ENCODE measurements around the gene TRIM13. TPM values are rescaled to one million over a fixed set of nuclear protein-coding genes. Genes with fewer than 3 reads are reported as not detected.

TRIM13 gene
- total RNA-seq, 3 donors from 2014 or later (not counting 1 experiment from before 2014, with no cell fraction given), result 18.9 to 22.1 (median 20.6) TPM

DNA sequence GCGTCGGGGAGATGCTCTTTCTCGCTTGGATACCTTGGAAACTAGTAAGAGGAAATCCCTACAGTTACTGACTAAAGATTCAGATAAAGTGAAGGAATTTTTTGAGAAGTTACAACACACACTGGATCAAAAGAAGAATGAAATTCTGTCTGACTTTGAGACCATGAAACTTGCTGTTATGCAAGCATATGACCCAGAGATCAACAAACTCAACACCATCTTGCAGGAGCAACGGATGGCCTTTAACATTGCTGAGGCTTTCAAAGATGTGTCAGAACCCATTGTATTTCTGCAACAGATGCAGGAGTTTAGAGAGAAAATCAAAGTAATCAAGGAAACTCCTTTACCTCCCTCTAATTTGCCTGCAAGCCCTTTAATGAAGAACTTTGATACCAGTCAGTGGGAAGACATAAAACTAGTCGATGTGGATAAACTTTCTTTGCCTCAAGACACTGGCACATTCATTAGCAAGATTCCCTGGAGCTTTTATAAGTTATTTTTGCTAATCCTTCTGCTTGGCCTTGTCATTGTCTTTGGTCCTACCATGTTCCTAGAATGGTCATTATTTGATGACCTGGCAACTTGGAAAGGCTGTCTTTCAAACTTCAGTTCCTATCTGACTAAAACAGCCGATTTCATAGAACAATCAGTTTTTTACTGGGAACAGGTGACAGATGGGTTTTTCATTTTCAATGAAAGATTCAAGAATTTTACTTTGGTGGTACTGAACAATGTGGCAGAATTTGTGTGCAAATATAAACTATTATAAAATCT, 15.7 kb downstream of the TRIM13 start:
- Histone ChIP-seq H3K9me3 (ENCODE audit: control insufficient read depth, insufficient read depth, low read length) (no peaks in the 10 kb centered on the region), H3K4me1 (ENCODE audit: control insufficient read depth, insufficient read depth, low read length) (no peaks in the 10 kb centered on the region), H3K36me3 (ENCODE audit: control insufficient read depth, insufficient read depth, low read length) (peaks cover 49% of the 10 kb centered on the region), H3K27ac (ENCODE audit: low read length) (no peak overlapping the region), H3K27me3 (ENCODE audit: control insufficient read depth, insufficient read depth, low read length) (no peaks in the 10 kb centered on the region), H3K4me3 (ENCODE audit: low read length) (no peak overlapping the region)
- Mint-ChIP-seq H3K36me3 (no peaks in the 10 kb centered on the region), H3K9me3 (no peaks in the 10 kb centered on the region), H3K4me1 (peaks cover 33 to 43% of the 10 kb centered on the region in 2 donors), H3K4me3 (no peak overlapping the region), H3K27ac (peak overlapping the region; percentile 65 to 75), H3K27me3 (ENCODE audit: low read depth in 2 of 2) (no peaks in the 10 kb centered on the region)
- TF ChIP-seq, protein P1, sequence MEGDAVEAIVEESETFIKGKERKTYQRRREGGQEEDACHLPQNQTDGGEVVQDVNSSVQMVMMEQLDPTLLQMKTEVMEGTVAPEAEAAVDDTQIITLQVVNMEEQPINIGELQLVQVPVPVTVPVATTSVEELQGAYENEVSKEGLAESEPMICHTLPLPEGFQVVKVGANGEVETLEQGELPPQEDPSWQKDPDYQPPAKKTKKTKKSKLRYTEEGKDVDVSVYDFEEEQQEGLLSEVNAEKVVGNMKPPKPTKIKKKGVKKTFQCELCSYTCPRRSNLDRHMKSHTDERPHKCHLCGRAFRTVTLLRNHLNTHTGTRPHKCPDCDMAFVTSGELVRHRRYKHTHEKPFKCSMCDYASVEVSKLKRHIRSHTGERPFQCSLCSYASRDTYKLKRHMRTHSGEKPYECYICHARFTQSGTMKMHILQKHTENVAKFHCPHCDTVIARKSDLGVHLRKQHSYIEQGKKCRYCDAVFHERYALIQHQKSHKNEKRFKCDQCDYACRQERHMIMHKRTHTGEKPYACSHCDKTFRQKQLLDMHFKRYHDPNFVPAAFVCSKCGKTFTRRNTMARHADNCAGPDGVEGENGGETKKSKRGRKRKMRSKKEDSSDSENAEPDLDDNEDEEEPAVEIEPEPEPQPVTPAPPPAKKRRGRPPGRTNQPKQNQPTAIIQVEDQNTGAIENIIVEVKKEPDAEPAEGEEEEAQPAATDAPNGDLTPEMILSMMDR (IDR thresholded peaks at IDR 0.05), result no peak
- ATAC-seq (no peak), DNase-seq (no peak)
- WGBS (ENCODE audit: insufficient coverage), result 94% methylated on average over 6 of the region's 6 CpGs
- intact Hi-C loops (cut with micrococcal nuclease), result no loop called here

DNA sequence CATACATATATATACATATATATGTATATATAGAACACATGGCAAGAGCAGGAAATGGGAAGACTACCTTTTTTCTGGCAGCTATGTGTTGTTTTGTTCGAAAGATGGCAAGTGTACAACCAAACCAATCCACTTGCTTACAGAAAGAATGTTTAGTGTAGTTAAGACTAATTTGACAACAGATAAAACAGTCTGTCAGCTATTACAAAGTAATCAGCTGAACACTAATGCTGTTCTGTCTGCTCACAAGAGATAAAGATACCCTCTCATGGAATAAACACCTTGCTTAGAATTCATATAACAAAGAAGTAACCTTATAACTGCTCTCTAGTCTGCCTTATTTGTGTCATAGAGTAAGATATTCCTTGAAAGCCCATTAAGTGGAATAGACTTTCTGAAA, 17.5 kb downstream of the TRIM13 start:
- ATAC-seq (no peak), DNase-seq (no peak)
- Histone ChIP-seq H3K4me3 (ENCODE audit: low read length) (no peak overlapping the region), H3K9me3 (ENCODE audit: control insufficient read depth, insufficient read depth, low read length) (no peaks in the 10 kb centered on the region), H3K36me3 (ENCODE audit: control insufficient read depth, insufficient read depth, low read length) (peaks cover 49% of the 10 kb centered on the region), H3K27me3 (ENCODE audit: control insufficient read depth, insufficient read depth, low read length) (no peaks in the 10 kb centered on the region), H3K27ac (ENCODE audit: low read length) (no peak overlapping the region), H3K4me1 (ENCODE audit: control insufficient read depth, insufficient read depth, low read length) (no peaks in the 10 kb centered on the region)
- peak overlapping the region; percentile 46 to 59 for H3K27ac Mint-ChIP-seq
- no CpG with 5 or more reads among the region's 1 CpG for WGBS (ENCODE audit: insufficient coverage)
- peaks cover 38 to 48% of the 10 kb centered on the region in 2 donors for H3K4me1 Mint-ChIP-seq
- intact Hi-C loops (cut with micrococcal nuclease), result no loop called here
- TF ChIP-seq, protein P1 (IDR thresholded peaks at IDR 0.05), result no peak
- no peak overlapping the region for H3K4me3 Mint-ChIP-seq
- peaks cover 13% of the 10 kb centered on the region for H3K36me3 Mint-ChIP-seq
- no peaks in the 10 kb centered on the region for H3K27me3 Mint-ChIP-seq (ENCODE audit: low read depth in 2 of 2)
- no peaks in the 10 kb centered on the region for H3K9me3 Mint-ChIP-seq

DNA sequence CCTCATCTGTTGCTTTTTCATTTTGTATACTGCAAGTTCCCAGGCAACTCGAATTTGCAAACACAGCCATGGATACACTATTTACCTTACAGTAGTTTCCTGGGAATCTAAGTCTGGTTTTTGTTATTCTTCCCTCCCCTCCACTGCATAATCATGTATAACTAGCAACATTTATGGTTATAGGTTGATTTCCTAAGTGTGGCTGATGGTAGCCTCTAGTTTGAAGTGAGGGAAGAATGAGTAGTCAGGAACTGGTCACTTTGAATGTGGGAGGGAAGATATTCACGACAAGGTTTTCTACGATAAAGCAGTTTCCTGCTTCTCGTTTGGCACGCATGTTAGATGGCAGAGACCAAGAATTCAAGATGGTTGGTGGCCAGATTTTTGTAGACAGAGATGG, 18.4 kb downstream of the TRIM13 start, which contains the start of gene KCNRG:
KCNRG (plus strand) TSS at position 187 of the 400 bp plus-strand sequence; CDS start at position 237, 50 bp downstream.
- TF ChIP-seq, protein P1 (IDR thresholded peaks at IDR 0.05), result no peak

More for the DNA sequence above, 18.4 kb downstream of the TRIM13 start, which contains the start of gene KCNRG:
- Histone ChIP-seq H3K27me3 (ENCODE audit: control insufficient read depth, insufficient read depth, low read length) (no peaks in the 10 kb centered on the region), H3K9me3 (ENCODE audit: control insufficient read depth, insufficient read depth, low read length) (no peaks in the 10 kb centered on the region), H3K27ac (ENCODE audit: low read length) (no peak within 1 kb of the TSS), H3K4me3 (ENCODE audit: low read length) (no peak within 1 kb of the TSS), H3K4me1 (ENCODE audit: control insufficient read depth, insufficient read depth, low read length) (no peaks in the 10 kb centered on the region), H3K36me3 (ENCODE audit: control insufficient read depth, insufficient read depth, low read length) (peaks cover 47% of the 10 kb centered on the region)
- Mint-ChIP-seq H3K36me3 (peaks cover 13% of the 10 kb centered on the region), H3K9me3 (no peaks in the 10 kb centered on the region), H3K4me1 (peaks cover 36 to 46% of the 10 kb centered on the region in 2 donors), H3K4me3 (no peak within 1 kb of the TSS), H3K27me3 (ENCODE audit: low read depth in 2 of 2) (no peaks in the 10 kb centered on the region), H3K27ac (peak within 1 kb of the TSS; percentile 58 to 59)
- no peak for DNase-seq
- no peak for ATAC-seq
- intact Hi-C loops (cut with micrococcal nuclease), result no loop called here
- 82% methylated on average over 5 of the region's 5 CpGs for WGBS (ENCODE audit: insufficient coverage)
